Stimulated activated CD4-positive, alpha-beta T cell treated with anti-CD3 and anti-CD28 coated beads, Interleukin-4, amount 100 ng/mL, for 24 hours (primary cell): ENCODE measurements around the gene TMEM126A.

Experiments
- DNase-seq: peaks from one replicate; pipeline ENCODE4 v3.0.0-alpha.2; 2020

Gene TMEM126A

DNA sequence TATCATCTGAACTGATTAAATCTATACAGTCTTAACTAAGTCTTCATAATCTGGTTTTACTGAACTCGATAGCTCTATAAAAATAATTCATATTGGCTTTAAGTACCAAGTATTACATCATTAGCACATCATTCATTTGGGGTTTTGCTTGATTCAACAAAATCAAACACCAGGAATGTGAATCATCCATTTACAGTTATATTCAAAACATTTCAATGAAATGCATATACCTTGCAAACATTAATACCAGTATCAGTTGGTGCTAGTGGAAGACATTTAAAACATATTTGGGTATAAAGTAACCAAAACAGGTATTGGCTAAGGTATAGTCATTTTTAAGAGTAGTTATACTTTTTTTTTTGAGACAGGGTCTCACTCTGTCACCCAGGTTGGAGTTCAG lies 50.4 kb downstream of the TMEM126A start:
- DNase-seq: no peak

- no peak for DNase-seq
These were observed 52.4 kb downstream of the TMEM126A start for GRCh38 chr11:85699957-85700741.

DNA sequence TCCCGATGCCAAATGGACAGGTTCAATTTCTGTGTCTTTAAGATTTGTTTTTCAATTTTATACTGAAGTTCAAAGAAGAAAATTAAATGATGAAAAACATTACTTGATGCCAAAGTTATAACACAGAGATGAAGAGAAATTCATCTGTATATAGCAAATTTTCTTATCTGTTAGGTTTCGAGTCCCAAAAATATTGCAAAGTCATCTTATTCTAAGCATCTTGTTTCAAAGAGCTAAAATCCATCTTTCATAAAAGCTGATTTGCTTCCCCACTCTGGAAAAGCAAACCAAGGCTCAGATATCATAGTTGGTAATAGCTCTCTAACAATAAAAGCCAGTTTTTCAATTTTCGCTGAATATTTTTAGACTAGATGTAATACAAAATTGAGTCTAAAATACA lies 57.2 kb downstream of the TMEM126A start:
- DNase-seq: no peak

GRCh38 chr11:85705800-85706199 lies 58.0 kb downstream of the TMEM126A start:
- no peak for DNase-seq
